ENCODE data around the gene ZNF362. TPM values are rescaled to one million over a fixed set of nuclear protein-coding genes. Genes with fewer than 3 reads are reported as not detected.
A peak's percentile ranks its signal among the peaks of the same experiment; 100 is the strongest.

The ZNF362 gene
- total and polyA plus RNA-seq, 2 experiments from 2014 or later: 9.7 to 26.0 TPM

GRCh38 chr1:33331444-33332356, 75.4 kb downstream of the ZNF362 start:
- H3K4me2 ChIP-seq (ENCODE audit: unreplicated experiment): no peak overlapping the region
- peak; percentile 24 for DNase-seq
- H2AFZ ChIP-seq: no peak overlapping the region
- peaks cover 73% of the 10 kb centered on the region for H3F3A ChIP-seq (ENCODE audit: insufficient read depth)
- H3K79me2 ChIP-seq (ENCODE audit: insufficient read depth): peaks cover 85% of the 10 kb centered on the region
- no peaks in the 10 kb centered on the region for H3K9me2 ChIP-seq (ENCODE audit: insufficient read depth)
- no peaks in the 10 kb centered on the region for H3K27me3 ChIP-seq (replicated peaks; ENCODE audit: insufficient read depth)
- no peaks in the 10 kb centered on the region for H4K20me1 ChIP-seq (ENCODE audit: insufficient read depth)
- no peak overlapping the region for H3K9ac ChIP-seq
- peaks cover 41% of the 10 kb centered on the region for H3K36me3 ChIP-seq (ENCODE audit: low read depth)
- H3K27ac ChIP-seq: peak overlapping the region; percentile 96
- peaks cover 51% of the 10 kb centered on the region for H3K4me1 ChIP-seq (ENCODE audit: insufficient read depth)
- TF ChIP-seq EZH2phosphoT487 (IDR thresholded peaks at IDR 0.05; ENCODE audit: insufficient read depth, low read depth) (no peak), EZH2 (IDR thresholded peaks at IDR 0.05; ENCODE audit: insufficient read depth, poor library complexity, severe bottlenecking) (no peak)
- in situ Hi-C loops (cut with MboI): no loop called here
- H3K4me3 ChIP-seq: no peak overlapping the region
- H3K9me3 ChIP-seq (ENCODE audit: low read depth): no peaks in the 10 kb centered on the region
- WGBS, 2 experiments (ENCODE audit: low coverage in 1 of 2, low lambda C conversion rate in 2 of 2, missing lambda C conversion rate in 2 of 2): 73 to 76% methylated on average over 10 of the region's 10 CpGs

GRCh38 chr1:33332357-33332789, 76.1 kb downstream of the ZNF362 start:
- Histone ChIP-seq H3K79me2 (ENCODE audit: insufficient read depth) (peaks cover 91% of the 10 kb centered on the region), H3K27ac (peak overlapping the region; percentile 96), H3K9me2 (ENCODE audit: insufficient read depth) (no peaks in the 10 kb centered on the region), H3K9me3 (ENCODE audit: low read depth) (no peaks in the 10 kb centered on the region), H4K20me1 (ENCODE audit: insufficient read depth) (no peaks in the 10 kb centered on the region), H3K27me3 (replicated peaks; ENCODE audit: insufficient read depth) (no peaks in the 10 kb centered on the region), H3K4me3 (no peak overlapping the region), H3F3A (ENCODE audit: insufficient read depth) (peaks cover 72% of the 10 kb centered on the region), H3K4me2 (ENCODE audit: unreplicated experiment) (no peak overlapping the region), H2AFZ (no peak overlapping the region), H3K9ac (no peak overlapping the region), H3K4me1 (ENCODE audit: insufficient read depth) (peaks cover 53% of the 10 kb centered on the region), H3K36me3 (ENCODE audit: low read depth) (peaks cover 35% of the 10 kb centered on the region; the same call in 1 of the 2 replicates)
- WGBS, 2 experiments (ENCODE audit: low coverage in 1 of 2, low lambda C conversion rate in 2 of 2, missing lambda C conversion rate in 2 of 2): 77 to 82% methylated on average over 10 of the region's 10 CpGs
- peak; percentile 37 for DNase-seq
- in situ Hi-C loops (cut with MboI): no loop called here
- TF ChIP-seq EZH2phosphoT487 (IDR thresholded peaks at IDR 0.05; ENCODE audit: insufficient read depth, low read depth): no peak
- TF ChIP-seq EZH2 (IDR thresholded peaks at IDR 0.05; ENCODE audit: insufficient read depth, poor library complexity, severe bottlenecking): no peak

GRCh38 chr1:33332881-33333280, 76.6 kb downstream of the ZNF362 start:
- peak overlapping the region; percentile 79; the same call in 1 of the 2 replicates for H3K9ac ChIP-seq
- H3K4me3 ChIP-seq: no peak overlapping the region
- H3K9me2 ChIP-seq (ENCODE audit: insufficient read depth): no peaks in the 10 kb centered on the region
- peak; percentile 21 for DNase-seq
- no peak overlapping the region for H3K4me2 ChIP-seq (ENCODE audit: unreplicated experiment)
- no peaks in the 10 kb centered on the region for H3K27me3 ChIP-seq (replicated peaks; ENCODE audit: insufficient read depth)
- TF ChIP-seq EZH2 (IDR thresholded peaks at IDR 0.05; ENCODE audit: insufficient read depth, poor library complexity, severe bottlenecking) (no peak), EZH2phosphoT487 (IDR thresholded peaks at IDR 0.05; ENCODE audit: insufficient read depth, low read depth) (no peak)
- in situ Hi-C loops (cut with MboI): no loop called here
- H3K27ac ChIP-seq: peak overlapping the region; percentile 96
- peaks cover 96% of the 10 kb centered on the region for H3K79me2 ChIP-seq (ENCODE audit: insufficient read depth)
- WGBS, 2 experiments (ENCODE audit: low coverage in 1 of 2, low lambda C conversion rate in 2 of 2, missing lambda C conversion rate in 2 of 2): 59 to 61% methylated on average over 5 of the region's 5 CpGs
- H4K20me1 ChIP-seq (ENCODE audit: insufficient read depth): peaks cover 2% of the 10 kb centered on the region; the same call in 1 of the 2 replicates
- peaks cover 54% of the 10 kb centered on the region for H3K4me1 ChIP-seq (ENCODE audit: insufficient read depth)
- H3K36me3 ChIP-seq (ENCODE audit: low read depth): peaks cover 35% of the 10 kb centered on the region; the same call in 1 of the 2 replicates
- peaks cover 73% of the 10 kb centered on the region for H3F3A ChIP-seq (ENCODE audit: insufficient read depth)
- no peak overlapping the region for H2AFZ ChIP-seq
- H3K9me3 ChIP-seq (ENCODE audit: low read depth): no peaks in the 10 kb centered on the region

- Histone ChIP-seq H3K9me3 (ENCODE audit: low read depth) (no peaks in the 10 kb centered on the region), H3K9me2 (ENCODE audit: insufficient read depth) (no peaks in the 10 kb centered on the region), H3F3A (ENCODE audit: insufficient read depth) (peaks cover 74% of the 10 kb centered on the region), H3K9ac (peak overlapping the region; percentile 79), H4K20me1 (ENCODE audit: insufficient read depth) (peaks cover 8% of the 10 kb centered on the region; the same call in 1 of the 2 replicates), H3K79me2 (ENCODE audit: insufficient read depth) (peaks cover 98% of the 10 kb centered on the region), H2AFZ (no peak overlapping the region), H3K4me2 (ENCODE audit: unreplicated experiment) (peak overlapping the region; percentile 63), H3K36me3 (ENCODE audit: low read depth) (peaks cover 28% of the 10 kb centered on the region; the same call in 1 of the 2 replicates), H3K27ac (peak overlapping the region; percentile 96), H3K4me3 (peak overlapping the region; percentile 42), H3K4me1 (ENCODE audit: insufficient read depth) (peaks cover 57% of the 10 kb centered on the region), H3K27me3 (replicated peaks; ENCODE audit: insufficient read depth) (no peaks in the 10 kb centered on the region)
- 8 to 10% methylated on average over 17 of the region's 17 CpGs for WGBS, 2 experiments (ENCODE audit: low coverage in 1 of 2, low lambda C conversion rate in 2 of 2, missing lambda C conversion rate in 2 of 2)
- in situ Hi-C loops (cut with MboI): no loop called here
- TF ChIP-seq EZH2phosphoT487 (IDR thresholded peaks at IDR 0.05; ENCODE audit: insufficient read depth, low read depth) (no peak), EZH2 (IDR thresholded peaks at IDR 0.05; ENCODE audit: insufficient read depth, poor library complexity, severe bottlenecking) (no peak)
- DNase-seq: peak; percentile 90
Observed at GRCh38 chr1:33334081-33334552, 77.8 kb downstream of the ZNF362 start.
